ENCODE data around the gene IRX4.

The IRX4 gene

DNA sequence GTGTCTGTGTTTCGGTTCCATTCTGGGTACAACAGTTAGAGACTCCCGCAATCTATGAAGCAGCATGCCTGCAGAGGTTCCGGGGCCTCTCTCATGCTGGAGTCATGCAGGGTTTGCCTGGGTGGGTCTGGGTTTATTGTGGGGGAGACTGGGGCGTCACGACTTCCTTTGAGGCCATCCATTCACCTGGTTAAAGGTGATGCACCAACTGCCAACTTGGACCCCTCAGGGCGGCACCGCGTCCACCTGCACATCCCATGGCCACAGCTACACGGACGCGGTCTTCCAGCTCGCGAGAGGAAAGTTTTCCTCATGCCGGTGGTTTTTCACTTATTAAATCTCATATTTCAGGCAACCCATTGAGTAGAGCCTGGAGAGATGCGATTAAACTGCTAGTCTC, 30.9 kb upstream of the IRX4 start:
- no peak for DNase-seq

DNA sequence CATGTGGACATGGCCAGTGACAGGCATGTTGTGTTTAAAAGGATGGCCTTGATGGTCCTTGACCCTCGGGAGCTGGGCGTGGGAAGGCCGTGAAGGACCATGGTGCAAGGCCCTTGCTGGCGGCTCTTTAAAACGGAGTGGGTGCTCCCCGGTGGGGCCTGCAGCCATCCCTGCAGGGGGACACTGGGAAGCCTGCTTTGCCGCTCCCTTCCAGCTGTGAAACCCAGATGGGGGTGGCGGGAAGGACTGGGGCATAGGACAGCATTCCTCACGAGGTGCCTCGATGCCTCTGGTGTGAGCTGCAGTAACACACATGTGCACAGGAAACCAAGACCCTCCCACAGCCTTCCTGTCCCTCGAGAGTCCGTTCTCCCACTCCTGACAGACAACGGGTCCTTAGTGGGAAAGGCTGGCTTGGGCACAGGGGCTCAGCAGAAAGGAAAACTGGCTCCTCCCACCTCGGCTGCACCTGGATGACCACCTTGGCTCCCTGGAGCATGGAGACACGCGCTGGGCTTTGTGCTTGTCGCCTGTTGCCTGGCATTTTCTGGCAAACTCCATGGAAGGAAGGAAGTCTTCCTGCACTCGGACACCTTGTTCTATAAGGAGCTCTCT, 30.3 kb upstream of the IRX4 start:
- DNase-seq = no peak

- no peak for DNase-seq
Observed at GRCh38 chr5:1911773-1912235, 29.1 kb upstream of the IRX4 start.

GRCh38 chr5:1910861-1911772, 28.4 kb upstream of the IRX4 start:
- no peak for DNase-seq

DNA sequence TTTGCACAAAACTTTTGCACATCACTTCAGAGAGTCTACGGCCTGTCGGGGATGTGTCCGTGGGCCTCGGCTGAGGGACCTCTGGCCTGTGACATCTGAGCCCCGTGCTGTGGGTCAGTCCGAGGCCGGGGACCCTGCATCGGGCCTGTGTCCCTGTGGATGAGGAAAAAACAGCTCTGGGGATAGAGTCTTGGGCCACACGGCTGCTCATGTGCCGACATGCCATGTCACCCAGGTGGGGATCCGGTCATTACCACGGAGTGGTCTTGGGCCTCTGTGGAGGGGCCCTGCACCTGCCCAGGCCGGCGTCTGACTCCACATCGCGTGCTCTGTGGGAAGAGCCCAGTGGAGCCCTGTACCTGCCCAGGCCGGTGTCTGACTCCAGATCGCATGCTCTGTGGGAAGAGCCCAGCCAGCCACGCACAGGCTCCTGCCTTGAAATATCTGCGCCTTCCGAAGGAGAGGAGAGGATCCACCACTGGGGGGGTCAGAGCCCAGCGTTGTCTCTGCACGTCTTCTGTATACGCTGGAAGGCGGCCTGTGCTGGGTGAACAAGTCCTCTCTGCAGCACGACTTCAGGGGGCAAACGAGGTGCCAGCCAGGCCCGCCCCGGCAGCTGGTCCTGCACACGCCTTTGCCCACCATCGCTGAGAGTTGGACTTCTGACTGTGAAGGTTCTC, 27.5 kb upstream of the IRX4 start:
- DNase-seq = no peak

- DNase-seq = no peak
Observed at GRCh38 chr5:1909346-1909985, 26.7 kb upstream of the IRX4 start.

- no peak for DNase-seq
Observed at GRCh38 chr5:1908931-1909330, 26.2 kb upstream of the IRX4 start.

- no peak for DNase-seq
Observed at GRCh38 chr5:1907616-1908015, 24.9 kb upstream of the IRX4 start.

- DNase-seq = no peak
Observed at GRCh38 chr5:1905108-1905507, 22.4 kb upstream of the IRX4 start.

DNA sequence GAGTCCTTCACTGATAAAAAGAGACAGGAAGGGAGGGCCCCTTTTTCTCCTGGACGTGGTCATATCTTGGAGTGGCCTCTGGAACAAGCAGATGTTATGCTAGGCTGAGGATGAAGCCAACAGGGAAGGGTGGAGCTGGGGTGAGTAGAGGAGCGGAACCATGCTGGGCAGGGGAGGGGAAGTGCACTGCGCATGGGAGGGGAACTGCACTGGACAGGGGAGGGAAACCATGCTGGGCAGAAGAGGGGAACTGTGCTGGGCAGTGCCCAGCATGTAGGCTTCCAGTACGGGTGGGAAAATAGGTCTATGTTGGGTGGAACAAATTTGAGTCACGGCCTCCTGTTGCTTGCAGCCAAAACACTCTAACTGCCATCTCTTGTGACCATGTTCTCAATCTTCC, 19.3 kb upstream of the IRX4 start:
- no peak for DNase-seq

- no peak for DNase-seq
Observed at GRCh38 chr5:1901061-1901460, 18.3 kb upstream of the IRX4 start.

GRCh38 chr5:1899201-1899600, 16.5 kb upstream of the IRX4 start:
- no peak for DNase-seq

DNA sequence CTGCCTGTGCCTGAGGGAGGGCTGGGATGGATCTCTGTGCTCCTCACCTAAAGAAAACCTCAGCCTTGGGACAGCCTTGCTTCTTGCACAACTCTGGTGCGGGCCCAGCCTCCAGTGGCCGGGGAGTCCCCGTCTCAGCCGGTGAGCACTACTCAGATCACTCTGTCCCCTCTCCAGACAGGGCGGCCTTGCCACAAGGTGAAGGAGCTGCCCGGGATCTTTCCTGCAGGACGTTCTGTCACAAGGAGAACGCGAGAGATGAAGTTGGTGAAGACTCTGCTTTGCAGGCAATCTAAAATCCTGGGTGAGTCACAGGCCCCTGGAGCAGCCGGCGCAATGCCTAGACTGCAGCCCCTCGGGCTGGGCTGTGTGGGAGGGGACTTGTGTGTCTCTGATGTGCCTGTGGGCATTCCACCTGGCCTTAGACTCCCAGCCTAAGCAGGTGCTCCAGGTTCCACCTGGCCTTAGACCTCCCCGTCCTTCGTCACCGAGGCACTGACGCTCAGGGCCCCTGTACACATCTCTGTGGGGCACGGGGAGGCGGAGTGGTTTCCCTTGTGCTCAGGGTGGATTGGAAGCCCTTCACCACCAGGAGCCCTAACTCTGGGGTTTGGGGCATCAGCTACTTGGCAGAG, 15.2 kb upstream of the IRX4 start:
- no peak for DNase-seq

DNA sequence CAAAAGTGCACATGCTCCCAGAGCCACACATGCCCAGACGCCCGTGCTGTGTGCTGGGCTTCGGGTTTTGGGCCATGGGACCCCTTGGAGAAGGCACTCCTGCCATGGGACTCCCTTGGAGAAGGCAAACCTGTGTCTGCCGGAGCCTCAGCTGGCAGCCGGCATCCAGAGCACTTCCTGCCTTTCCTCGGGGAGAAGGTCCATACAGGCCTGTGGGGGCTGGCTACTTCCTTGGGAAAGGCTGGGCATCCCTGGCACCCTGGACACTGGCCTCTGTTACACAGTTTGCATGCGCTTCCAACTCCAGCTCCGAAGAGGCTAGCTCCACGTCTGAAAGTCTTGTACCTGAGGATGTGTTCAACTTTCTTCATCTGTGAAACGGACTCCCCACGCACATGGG, 14.7 kb upstream of the IRX4 start:
- no peak for DNase-seq

DNA sequence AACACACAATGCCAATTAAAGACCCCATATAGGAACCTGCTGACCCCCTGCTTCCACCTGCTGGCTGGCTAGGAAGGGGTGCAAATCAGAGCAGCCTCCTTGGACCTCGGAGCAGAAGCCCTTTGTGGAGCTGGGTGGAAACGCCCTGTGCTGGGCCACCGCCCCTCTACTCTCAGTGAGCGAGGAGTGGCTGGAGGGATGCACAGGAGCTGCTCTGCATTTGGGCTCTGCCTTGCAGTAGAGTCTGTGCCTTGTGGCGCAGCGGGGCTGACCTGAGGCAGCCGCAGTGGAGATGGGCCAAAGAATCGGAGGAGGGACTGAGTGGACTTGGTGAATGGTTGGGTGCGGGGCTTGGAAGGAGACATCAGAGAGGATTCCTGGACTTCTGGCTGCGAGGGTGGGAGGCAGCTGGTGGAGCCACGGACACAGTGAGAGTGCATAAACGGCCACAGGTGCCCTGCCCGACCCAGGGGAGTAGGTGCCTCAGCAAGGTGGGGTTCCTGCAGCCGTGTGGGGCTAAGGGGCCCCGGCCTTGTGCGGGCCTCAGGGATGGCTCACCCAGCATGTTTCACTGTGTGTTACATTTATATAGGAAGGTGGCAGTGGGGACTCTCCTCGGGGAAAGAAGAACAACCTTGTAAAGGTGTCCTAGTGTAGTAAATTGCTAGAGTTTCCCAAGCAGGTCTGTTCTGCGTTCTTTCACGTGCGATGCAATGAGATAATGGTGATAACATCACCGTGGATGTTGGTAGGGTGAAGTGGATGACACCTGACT, 14.1 kb upstream of the IRX4 start:
- DNase-seq = no peak

DNA sequence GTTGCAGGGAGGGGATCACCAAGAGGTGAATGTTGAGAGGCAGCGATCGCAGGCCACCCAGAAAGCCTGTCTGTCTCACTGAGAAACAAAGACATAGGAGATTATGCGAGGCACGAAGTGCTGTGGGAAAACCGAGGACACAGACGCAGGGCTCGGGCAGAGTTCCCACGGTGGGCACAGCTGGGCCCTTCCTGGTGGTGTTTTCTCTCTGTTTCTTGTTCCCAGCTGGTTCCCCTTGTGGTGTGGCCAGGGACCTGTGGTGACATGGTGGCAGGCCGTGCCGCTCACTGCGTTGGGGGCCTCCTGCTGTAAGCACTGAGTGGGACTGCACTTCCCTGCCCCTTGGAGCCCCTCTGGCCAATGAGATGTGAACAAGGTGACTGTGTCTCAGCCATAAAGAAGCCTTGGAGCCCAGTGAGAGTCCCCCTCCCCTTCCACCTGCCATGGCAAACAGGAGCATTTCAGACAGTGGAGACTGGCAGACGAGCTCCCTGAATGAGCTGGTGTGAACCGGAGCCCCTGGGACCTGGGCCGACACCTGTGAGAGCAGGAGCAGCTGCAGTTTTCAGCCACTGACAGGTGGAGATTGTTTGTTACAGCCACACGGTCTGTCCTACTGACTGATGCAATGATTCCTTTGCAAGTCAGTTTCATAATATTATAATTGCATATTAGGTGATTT, 13.2 kb upstream of the IRX4 start:
- no peak for DNase-seq

GRCh38 chr5:1894243-1894642, 11.5 kb upstream of the IRX4 start:
- no peak for DNase-seq

DNA sequence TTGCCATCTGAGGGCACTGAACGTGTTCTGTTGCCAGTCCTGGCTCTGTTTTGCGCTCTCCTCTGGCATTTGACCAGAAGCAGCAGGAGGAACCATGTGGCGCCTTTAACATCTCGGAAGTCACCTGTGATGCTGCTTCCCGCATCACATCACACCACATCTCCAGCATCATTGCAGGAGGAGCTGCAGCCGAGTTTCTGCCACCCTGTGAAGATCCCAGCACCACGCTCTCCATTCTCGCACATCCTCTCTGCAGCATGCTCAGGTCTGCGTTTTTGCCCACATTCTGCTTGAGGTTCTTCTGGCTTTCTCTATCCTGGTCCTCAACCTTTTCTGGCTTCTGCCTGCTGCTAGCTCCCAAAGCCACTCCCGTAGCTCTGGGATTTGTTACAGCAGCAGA, 11.0 kb upstream of the IRX4 start:
- no peak for DNase-seq

DNA sequence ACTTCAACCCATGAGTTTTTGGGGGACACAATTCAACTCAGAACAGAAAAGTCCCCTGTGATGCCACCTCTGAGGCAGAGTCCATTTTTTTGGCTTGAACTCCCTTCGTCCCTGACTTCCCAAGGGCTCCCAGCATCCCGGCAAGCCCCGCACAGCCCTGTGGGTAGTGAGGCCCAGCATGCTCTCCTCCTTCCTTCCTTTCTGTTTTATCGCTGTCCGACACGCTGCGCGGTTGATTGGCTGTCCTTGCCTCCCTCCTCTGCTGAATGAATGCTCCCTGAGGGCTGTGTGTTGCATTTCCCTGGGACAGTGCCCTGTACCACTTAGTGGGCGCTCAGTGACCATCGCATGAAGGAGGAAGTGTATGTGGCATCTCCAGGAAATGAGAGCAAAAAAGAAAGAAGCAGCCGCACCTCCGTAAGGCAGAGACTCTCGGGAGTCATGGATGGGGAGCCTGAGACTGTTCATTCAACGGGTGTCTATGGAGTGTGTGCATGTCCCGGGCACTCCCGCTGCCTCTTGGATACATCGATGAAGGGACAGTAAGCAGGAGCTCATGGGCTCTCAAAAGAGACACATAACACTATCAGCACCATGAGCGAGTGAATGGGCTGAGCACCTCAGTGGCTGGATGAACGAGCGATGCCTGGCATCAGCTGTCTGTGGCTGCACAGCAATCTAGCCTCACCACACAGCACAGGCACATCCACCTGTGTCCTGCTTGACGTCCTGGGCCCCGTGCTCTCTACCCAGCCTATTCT, 10.1 kb upstream of the IRX4 start:
- DNase-seq = no peak

GRCh38 chr5:1892211-1892610, 9.5 kb upstream of the IRX4 start:
- DNase-seq = no peak

DNA sequence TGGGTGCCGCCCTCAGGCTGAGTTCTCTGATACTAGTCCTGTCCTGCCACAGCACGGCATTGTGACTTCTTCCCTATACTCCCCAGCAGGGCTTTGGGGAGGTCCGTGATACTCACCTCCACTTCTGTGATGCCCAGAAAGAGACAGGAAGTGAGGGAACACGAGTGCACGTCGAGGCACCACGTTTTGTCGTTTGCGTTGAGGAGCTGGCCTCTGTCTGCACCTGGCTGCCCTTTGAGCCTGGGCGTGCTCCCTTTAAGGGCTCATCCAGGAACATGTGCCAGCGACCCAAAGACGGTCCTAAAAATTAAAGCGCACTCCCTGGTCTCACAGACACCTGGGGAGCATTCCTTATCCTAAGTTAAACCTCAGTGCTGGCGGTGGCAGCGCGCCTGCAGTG, 8.7 kb upstream of the IRX4 start:
- DNase-seq = no peak
